ENCODE data around the gene ZNF737.
A peak's percentile ranks its signal among the peaks of the same experiment; 100 is the strongest.
"Not testable (repeated sequence)": the region's sequence is repeated elsewhere in the genome, so short reads cannot be mapped to it uniquely, and the experiment has no call there.

Gene ZNF737

GRCh38 chr19:20565321-20566018 is at the start of gene ZNF737:
TSS of gene ZNF737 (minus strand) at chr19:20565781. CDS start at chr19:20565640, 141 bp downstream.
- peak; percentile 97 for DNase-seq

- not testable (repeated sequence) for DNase-seq
These were observed 49.4 kb upstream of the ZNF737 start for GRCh38 chr19:20614971-20615370.

- DNase-seq = no peak
These were observed 47.2 kb upstream of the ZNF737 start for GRCh38 chr19:20612711-20613316.

- no peak for DNase-seq
These were observed 46.3 kb upstream of the ZNF737 start for GRCh38 chr19:20611866-20612265.

GRCh38 chr19:20607943-20608342 is 42.4 kb upstream of the ZNF737 start:
- DNase-seq = peak; percentile 91

- DNase-seq = no peak
These were observed 7.0 kb downstream of the ZNF737 start for GRCh38 chr19:20558571-20558970.

- DNase-seq = no peak
These were observed 7.6 kb downstream of the ZNF737 start for GRCh38 chr19:20558011-20558410.

GRCh38 chr19:20544667-20545333 is 20.8 kb downstream of the ZNF737 start:
- not testable (repeated sequence) for DNase-seq

GRCh38 chr19:20530303-20530702 is 35.3 kb downstream of the ZNF737 start:
- DNase-seq = not testable (repeated sequence)

- no peak for DNase-seq
These were observed 52.2 kb downstream of the ZNF737 start for GRCh38 chr19:20513189-20513904.

GRCh38 chr19:20503476-20503875 is 62.1 kb downstream of the ZNF737 start:
- peak; percentile 2 for DNase-seq
